Right hindlimb (tissue), 1 donor: ENCODE data around the gene PKHD1.
"Not testable (repeated sequence)": the region's sequence is repeated elsewhere in the genome, so short reads cannot be mapped to it uniquely, and the experiment has no call there.

ENCODE experiments used
- DNase-seq: peaks from one replicate; pipeline ENCODE4 v3.0.0-alpha.2; 2018

The PKHD1 gene

GRCh38 chr6:51918347-51918746, 169.1 kb downstream of the PKHD1 start:
- DNase-seq, result not testable (repeated sequence)

- no peak for DNase-seq
These were observed 172.3 kb downstream of the PKHD1 start for GRCh38 chr6:51915098-51915497.

- no peak for DNase-seq
These were observed 174.1 kb downstream of the PKHD1 start for GRCh38 chr6:51913265-51913664.

- no peak for DNase-seq
These were observed 176.6 kb downstream of the PKHD1 start for GRCh38 chr6:51910851-51911250.

GRCh38 chr6:51908243-51908642, 179.2 kb downstream of the PKHD1 start:
- DNase-seq, result no peak

- DNase-seq, result no peak
These were observed 185.3 kb downstream of the PKHD1 start for GRCh38 chr6:51901766-51902764.

- DNase-seq, result peak; percentile 29
These were observed 194.0 kb downstream of the PKHD1 start for GRCh38 chr6:51893366-51893765.

- no peak for DNase-seq
These were observed 194.7 kb downstream of the PKHD1 start for GRCh38 chr6:51892750-51893149.

GRCh38 chr6:51892339-51892738, 195.1 kb downstream of the PKHD1 start:
- DNase-seq, result no peak

- no peak for DNase-seq
These were observed 195.6 kb downstream of the PKHD1 start for GRCh38 chr6:51891784-51892183.

- DNase-seq, result no peak
These were observed 199.6 kb downstream of the PKHD1 start for GRCh38 chr6:51887859-51888258.

- no peak for DNase-seq
These were observed 201.5 kb downstream of the PKHD1 start for GRCh38 chr6:51885957-51886356.

GRCh38 chr6:51868591-51869355, 218.6 kb downstream of the PKHD1 start:
- DNase-seq, result no peak

GRCh38 chr6:51866867-51867266, 220.5 kb downstream of the PKHD1 start:
- DNase-seq, result no peak

- no peak for DNase-seq
These were observed 221.4 kb downstream of the PKHD1 start for GRCh38 chr6:51865996-51866395.

GRCh38 chr6:51865176-51865575, 222.2 kb downstream of the PKHD1 start:
- DNase-seq, result no peak

- no peak for DNase-seq
These were observed 230.3 kb downstream of the PKHD1 start for GRCh38 chr6:51857134-51857533.

- DNase-seq, result no peak
These were observed 230.9 kb downstream of the PKHD1 start for GRCh38 chr6:51856508-51856907.

GRCh38 chr6:51855310-51856082, 231.9 kb downstream of the PKHD1 start:
- DNase-seq, result no peak

GRCh38 chr6:51854876-51855275, 232.5 kb downstream of the PKHD1 start:
- DNase-seq, result peak; percentile 27

GRCh38 chr6:51854347-51854746, 233.1 kb downstream of the PKHD1 start:
- DNase-seq, result no peak

- not testable (repeated sequence) for DNase-seq
These were observed 234.3 kb downstream of the PKHD1 start for GRCh38 chr6:51853109-51853508.

- DNase-seq, result no peak
These were observed 240.9 kb downstream of the PKHD1 start for GRCh38 chr6:51846531-51846930.
